ENCODE data around the gene ETV1.

ETV1 gene

DNA sequence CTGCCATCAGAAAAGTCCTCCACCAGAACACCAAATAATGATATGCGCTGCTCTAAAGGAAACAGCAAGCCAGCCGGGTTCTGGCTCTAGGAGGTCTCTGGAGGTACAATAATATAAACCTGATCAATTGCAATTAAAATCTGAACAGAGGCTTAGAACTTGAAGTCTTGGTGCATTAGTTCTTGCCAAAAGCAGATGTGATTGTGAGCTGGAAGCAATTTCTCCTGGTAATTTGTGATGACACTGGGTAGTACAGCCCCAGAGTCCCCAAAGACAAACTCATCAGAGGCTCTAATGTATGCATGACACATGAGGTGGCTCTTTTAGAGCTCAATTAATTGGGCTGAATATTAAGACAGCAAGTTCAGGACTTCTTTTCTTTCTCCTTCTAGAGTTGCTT, 3.3 kb downstream of the ETV1 start:
- no peak for DNase-seq

DNA sequence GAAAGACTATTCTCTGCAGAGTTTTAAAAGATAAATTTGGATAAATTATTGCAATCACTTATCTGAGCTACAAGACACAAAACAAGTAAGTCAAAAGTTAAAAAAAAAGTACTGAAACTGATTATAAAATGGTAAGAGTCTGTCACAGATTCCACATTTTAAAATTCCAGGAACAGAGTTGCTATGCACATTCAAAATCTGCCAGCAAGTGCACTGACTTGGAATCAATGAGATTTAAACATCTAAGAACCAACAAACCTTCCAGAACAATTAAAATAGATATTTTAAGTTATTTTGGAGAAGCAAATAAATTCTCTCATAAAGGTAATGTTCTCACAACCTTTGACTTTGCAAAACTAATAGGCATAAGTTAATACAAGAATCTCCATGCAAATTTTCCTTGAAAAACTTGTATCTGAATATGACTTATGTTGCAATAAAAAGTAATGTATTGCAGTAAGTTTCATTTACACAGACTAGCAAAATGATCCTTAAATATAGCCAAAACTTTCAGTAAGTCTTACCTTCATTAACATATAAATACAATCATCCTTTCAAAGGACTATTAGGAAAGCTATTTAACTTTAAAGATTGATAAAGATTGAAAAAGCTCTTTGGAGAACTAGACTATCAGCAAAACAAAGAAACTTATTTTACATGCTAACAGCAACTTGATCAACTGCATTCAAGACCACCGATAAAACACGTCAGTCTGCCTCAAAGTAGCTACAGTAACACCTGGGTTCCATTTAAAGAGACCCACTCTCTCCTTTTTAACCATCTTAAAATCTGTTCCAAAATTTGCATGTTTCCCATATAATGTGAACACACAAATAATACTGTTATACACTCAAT, 4.4 kb downstream of the ETV1 start:
- no peak for DNase-seq

DNA sequence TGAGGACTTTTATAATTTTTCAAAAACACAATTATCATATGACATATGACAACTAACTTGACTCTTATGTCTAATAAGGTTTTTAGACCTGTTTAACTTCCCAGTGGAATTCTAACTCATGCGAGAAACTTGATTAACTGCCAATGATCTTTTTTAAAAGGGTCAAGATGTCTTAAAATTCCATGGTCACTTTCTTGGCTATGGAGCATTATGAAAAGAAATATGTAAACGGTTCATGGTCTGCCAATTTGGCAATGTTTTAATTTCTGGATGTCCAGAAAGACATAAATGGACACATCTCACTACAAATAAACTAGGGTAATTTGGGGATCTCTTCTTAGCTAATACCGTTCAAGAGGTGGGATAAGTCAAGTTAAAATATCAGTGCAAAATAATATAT, 5.4 kb downstream of the ETV1 start:
- no peak for DNase-seq

DNA sequence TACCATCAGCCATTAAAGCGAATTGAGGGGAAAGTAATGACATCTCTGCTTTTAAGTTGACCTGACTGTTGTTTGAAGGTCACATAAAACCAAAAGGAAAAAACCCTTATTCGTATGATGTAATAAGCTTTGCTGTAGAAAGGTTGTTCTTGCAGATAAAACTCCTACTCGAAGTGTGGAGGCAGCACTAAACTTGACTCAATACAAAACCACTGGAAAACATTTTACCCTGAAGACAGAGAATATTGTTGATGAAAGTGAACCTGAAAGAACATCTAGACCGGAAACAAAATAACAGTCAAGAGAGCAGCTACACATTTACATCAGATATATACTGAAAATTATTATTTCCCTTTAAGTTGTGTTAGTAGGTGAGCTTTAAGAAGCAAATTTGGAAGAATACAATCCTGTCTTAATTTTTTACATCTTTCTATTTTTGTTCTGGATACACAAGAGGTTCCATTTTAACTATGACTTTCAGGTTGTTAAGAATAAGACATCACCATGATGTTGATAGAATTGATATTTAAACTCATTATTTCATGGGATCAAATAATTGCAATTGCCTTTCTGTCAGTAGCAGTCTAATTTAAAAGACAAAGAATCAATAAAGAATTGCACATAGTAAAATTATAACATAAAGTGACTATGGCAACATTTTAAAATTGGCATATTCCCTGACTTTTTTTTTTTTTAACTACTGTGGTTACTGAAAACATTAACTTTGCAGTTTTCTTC, 6.4 kb downstream of the ETV1 start:
- DNase-seq = no peak

DNA sequence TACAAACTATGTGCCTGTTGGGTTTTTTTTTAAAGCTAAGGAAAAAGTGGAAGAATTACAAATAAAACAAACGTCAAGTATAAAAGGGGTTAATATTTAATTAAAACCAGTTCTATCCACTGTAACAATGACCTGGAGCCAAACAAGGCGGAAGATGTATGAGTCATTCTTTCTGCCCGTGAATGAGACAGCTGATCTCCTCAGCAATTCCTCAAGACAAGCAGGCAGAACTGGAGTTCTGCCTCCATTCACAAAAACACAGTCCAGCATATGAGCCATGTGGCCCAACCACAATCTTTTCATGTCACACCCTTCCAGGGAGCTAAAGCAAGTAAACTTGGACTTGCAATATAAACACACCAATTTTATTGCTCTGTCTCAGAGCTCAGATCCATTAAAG, 8.4 kb downstream of the ETV1 start:
- DNase-seq = no peak

DNA sequence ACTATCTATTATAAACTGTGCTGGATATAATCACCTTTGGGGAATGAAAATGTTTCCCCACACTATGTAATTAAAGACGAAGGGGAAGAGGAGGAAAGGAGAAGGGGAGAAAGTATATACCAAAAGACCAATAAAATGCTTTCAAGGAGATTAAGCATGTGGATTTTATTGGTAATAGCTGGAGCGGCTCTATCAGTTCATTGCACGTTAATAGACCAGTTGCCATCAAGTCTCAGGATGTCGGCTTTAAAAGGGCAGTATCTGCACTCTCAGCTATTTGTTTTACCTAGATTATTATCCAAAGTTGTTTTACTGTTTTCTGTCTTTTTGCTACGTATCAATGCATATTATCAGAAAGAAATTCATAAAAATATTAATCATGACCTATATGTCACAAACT, 9.0 kb downstream of the ETV1 start:
- no peak for DNase-seq

DNA sequence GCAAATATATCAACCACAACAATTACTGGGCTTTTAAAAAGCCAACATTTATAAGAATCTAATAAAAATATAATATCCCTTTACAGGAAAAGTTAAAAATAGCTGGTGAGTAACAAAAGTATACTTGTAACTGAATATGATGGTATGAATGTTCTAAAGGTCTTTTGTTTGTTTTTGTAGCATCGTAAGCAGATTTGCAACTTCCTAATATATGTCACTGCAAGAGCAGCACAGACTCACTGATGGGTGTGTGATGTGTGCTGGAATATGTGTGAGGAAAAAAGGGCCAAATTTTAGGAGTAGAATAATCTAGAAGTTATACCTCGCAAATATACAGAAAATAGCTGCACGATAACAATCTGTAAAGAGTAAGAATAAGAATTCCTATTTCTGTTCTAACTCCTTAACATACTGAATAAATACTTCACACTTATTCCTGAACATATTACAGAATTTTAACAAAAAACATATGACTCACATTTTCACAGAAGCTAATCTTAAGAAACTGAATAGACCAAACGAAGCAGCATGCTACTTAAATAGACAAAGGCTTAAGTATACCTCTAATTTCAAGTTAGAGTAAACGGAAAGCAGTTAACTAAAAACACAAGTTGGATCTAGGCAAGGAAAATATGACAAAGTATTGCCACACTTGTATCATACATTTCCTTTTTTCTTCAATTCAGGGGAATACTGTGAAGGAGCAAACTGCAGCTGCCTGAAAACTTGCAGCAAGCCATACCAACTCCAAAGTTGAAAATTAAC, 9.6 kb downstream of the ETV1 start:
- DNase-seq = no peak

DNA sequence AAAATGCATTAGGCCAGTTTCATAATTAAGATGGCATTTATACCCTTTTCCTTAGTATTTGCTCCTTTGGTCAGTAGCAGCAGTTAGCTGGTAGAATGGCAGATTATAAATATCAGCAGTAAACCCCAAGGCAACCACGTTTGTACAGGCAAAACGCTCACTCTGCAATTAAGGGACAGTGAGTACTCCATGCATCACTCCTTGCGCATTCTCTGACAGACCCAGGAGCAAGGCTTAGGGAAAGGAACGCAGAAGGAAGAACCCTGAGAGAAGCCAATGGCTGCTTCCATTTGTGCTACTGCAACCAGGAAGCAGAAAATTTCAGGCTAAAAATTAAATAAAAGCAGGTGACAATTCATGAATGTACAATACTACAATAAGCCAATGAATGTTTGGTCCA, 12.9 kb downstream of the ETV1 start:
- DNase-seq = no peak

DNA sequence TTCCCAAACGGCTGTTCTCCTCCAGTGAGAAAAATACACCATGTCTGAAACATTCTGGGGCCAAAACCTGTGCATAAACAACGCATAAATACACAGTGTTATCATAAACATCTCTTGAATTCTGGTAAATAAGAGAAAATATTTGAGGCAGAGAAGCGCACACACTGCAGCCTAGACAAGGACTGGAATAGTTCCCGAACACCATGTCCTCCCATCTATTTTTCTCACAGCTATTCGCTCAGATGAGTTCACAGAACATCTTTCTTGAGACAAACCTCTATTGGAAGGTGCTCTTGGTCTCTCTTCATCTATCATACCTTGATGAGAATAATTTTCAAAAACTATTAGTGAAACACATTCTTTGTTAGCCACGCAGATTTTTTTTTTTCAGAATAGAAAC, 24.4 kb downstream of the ETV1 start:
- no peak for DNase-seq

DNA sequence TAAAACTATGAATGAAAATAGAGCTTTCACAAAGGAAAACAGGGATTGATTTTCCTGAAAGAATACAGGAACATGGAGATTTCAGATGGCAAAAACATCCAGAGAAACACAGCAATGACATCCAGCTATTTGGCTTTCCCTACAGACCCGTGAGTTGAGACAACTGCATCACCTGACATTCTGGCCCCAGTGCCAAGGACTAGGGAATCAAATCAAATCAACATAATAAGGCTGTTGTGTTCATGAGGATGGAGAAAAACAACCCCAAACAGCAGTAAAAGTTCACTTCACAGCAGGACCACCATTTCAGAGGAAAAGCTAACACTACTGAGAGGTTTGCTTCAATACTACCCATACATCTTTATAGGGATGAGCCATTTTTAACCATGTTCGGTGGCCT, 25.5 kb downstream of the ETV1 start:
- no peak for DNase-seq

DNA sequence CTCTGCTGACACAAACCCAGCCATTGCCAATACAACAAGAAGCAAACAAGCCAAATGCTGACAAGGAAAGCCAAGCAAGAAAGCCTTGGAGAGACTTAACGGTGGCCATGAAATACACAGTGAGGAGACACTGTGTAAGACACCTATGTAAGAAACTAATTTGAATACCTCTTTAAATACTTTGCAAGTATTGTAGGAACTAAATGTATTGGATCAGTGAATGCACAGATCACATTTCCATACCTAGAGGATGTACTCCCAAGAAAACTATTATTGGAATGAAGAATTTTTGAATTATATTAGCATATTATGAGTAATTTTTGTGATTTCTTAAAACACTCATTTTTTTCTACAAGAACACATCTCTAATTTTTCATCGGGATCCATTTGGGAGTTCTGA, 34.0 kb downstream of the ETV1 start:
- DNase-seq = no peak

DNA sequence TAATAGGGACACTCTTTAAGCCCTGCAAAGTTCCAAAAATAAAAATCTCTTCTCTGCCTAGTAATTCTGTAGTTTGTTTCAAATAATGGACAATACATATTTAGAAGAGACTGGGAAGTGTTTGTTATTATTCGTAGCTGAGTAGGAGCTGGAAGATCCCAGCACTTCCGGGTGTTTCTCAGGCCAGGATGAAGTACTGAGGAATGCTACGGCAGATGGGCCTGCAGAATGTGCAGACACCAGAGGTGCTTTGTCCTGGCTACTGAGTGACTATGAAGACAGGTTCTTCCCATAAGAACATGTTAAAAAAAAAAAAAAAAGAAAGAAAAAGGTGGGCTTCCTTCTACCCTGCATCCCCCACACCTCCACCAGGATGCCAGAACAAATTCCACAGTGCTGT, 36.1 kb downstream of the ETV1 start:
- DNase-seq = no peak

DNA sequence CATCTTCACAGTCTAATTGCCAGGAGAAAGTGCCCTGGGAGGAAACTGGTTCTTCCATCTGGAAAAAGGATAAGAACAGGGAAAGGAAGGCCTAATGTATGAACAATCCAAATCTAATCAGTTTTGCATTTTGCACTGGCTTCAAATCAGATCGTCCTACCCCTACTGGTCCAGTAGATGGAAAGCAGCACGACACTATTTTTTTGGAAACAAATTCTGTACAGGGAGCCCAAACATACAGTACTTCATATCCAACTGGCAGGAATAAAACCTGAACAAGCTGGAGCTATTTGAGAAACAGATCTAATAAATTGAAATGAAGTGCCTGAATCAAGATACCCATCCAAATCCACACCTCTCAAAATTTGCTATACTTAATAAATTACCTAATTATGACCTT, 36.5 kb downstream of the ETV1 start:
- DNase-seq = no peak

DNA sequence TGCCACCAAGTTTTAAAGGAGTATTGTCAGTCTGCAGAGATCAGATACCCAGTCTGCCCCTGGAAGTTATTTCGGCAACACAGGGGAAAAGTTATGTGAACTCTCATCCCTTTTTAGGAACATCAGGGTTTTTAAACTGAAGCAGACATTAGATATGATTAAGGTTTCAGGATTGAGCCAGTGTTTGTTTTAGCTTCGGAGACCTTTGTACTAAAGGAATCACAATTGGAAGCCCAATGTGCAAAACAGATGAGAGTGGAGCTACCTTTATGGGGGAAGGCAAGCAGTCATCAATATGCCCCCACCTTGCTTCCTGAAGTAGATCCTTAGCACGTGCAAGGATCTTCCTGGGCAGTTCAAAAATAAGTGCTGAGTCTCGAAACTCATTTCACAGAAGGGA, 39.5 kb downstream of the ETV1 start:
- DNase-seq = no peak

DNA sequence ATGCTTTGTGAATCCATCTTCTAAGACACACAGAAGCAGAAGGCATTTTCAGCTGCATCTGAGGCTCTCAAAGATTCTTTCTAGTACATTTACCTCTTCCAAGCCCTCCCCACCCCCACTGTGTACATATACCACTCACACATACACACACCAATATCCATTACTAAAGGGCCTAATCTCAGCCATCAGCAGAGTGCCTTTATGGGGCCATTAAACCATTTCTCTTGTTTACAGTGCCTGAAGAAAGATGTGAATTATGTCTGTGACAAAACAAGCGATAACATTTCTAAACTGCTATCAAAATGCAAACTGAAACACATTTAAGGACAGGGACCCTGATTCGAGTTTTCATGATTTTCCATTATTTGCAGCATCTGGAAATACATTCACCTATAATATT, 40.0 kb downstream of the ETV1 start:
- no peak for DNase-seq

DNA sequence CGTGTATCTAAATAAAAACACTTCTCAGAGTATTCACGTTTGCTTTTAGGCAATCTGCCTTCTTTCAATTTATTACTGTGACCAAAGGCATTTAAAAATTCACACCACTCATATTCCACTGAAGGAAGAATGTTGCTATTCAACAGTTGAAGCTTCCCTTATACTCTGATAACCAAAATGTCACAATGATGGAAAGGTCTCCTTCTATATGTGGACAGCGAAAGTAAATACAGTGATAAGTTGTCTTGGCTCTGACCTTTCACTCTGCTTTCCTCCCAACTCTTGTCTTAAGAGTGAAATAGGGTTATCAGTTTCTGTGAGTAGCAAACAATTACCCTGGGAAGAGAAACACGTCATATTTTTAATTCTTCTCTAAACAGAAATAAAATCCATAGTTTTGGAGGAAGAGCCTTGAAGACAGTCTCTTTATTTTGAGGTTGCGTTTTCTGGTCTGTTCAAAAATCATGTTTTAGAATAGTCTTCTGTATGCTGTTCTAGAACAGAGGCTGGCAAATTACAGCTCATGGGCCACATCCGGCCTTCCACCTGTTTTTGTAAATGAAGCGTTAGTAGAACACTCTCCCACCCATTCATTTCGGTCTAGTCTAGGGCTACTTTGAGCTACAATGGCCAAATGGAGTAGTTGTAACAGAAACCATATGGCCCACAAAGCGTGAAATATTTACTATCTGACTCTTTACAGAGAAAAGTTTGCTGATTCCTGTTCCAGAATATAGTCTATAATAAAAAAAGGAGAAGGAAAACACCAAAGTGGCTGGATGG, 41.3 kb downstream of the ETV1 start:
- DNase-seq = no peak

DNA sequence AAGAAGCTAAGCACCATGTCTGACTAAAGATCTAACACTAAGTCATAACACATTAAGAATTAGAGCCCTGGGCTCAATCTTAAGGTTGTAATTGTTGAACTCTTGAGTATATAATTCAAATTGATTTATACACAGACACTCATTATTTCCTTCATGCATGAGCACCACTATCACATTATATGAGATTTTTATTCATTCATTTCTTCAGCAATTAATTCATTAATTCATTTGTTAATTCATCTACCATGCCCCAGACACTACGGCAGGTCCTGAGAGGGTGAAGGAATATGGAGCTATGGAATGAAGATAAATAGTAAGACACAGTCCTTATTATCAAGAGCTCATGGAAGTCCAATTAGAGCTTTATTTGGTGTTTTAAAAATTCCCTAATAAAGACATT, 41.9 kb downstream of the ETV1 start:
- no peak for DNase-seq

DNA sequence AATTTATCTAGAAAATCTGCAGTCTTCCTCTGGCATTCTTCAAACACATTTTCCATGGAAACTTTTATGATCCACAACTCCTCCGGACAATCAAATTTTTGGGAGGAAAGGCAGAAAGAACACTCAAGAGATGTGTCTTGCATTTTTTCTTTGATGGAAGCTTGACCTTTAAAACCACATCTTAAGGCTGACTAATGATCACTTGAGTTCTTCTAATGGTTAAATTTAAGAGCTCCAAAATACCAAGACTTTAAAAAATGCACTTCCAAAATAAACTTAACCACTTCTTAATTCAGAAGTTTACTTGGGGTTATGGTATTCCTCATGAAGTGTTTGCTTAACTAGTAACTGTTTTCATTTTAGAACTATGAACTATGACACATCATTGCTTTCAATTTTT, 43.3 kb downstream of the ETV1 start:
- DNase-seq = no peak

DNA sequence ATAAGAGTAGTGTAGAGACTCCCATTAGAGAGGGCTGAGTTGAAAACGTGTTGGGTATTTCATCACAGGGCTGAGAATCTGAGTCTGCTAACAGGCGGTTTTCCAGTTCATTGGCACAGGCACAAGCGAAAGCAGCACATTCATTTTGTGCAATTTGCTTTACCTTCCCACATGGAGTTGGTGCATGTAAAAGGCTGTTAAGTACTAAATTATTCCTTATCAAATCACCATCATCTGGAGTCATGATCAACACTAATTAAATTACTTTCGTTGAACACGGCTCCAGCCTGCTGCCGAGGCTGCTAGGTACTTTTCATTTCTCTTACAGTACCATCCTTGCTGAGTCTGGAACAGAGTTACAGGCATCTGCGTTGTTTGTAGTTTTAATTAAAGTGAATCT, 43.8 kb downstream of the ETV1 start:
- no peak for DNase-seq

DNA sequence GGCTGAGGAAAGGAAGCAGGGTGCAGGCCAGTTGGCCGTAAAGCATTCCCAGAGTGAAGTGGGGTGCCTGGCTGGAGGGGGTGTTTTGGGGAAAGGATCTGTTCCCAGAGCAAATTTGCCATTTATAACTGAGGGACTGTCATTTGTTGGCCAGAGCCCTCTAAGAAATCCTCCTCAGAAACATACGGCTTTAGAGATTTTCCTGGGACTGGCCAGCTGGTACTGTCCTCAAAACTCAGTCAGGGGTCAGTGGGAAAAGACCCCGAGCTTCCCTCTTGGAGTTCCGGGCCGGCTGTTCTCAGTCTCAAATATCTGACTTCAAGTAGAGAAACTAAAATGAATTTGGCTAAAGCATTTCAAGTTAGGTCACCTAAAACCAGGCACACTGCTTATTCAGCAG, 55.9 kb downstream of the ETV1 start:
- DNase-seq = no peak

DNA sequence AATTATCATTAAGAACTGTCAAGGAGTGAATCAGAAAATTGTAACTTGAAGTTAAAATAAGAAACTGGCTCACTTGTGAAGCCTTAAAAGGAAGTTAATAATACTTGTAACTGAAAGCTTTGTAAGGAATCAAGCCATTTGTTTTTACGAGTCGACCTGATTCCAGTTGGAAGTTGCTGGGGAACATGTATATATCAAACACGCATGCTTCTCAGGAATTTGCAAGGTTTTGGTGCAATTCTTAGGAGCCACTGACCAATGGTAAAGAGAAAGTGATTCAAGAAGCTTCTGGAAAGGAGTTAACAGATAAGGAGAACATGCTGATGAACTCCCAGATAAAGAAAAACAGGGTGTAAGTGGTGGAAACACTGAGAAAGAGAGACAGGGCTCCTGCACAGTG, 56.4 kb downstream of the ETV1 start:
- DNase-seq = no peak

DNA sequence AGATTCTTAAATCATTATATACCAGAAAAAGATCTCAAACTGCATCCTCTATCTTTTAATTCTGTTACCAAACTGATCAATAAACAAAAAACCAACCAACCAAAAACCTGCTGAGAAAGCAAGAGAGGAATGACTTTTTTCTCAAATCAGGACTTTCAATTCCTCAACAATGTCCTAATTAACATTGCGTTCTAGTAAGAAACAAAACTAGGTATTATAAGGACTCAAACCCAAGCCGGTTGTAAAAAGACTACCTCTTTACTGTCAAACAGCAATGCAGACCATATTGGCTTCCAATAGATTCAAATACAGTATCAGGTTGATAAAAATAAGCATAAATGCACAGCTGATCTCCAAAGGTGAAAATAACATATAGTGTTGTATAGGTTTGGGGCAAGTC, 57.3 kb downstream of the ETV1 start:
- no peak for DNase-seq

DNA sequence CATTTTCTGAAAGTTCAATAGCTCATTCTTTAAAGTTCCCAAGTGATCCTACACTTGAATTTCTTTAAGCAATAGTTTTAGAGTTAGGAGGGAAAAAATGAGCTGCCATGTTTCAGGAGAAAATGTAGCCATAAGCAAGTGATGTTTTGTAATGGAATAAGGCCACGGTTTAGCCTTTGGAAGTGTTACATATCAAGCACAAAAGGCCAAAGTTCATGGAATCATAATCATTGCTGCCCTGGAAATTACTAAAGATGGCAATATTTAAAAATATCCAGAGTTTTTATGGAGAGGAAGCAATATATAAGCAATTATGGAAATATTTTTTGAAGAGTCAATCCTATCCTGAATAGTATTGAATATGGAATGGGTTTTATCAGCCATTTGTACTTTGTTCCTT, 68.4 kb downstream of the ETV1 start:
- no peak for DNase-seq
